ENCODE data around the gene PFN1. TPM values are rescaled to one million over a fixed set of nuclear protein-coding genes. Genes with fewer than 3 reads are reported as not detected.
A peak's percentile ranks its signal among the peaks of the same experiment; 100 is the strongest.

PFN1 gene
- total RNA-seq, 3 donors from 2014 or later (not counting 1 experiment from before 2014, with no cell fraction given): 1,278 to 1,379 (median 1,308) TPM

DNA sequence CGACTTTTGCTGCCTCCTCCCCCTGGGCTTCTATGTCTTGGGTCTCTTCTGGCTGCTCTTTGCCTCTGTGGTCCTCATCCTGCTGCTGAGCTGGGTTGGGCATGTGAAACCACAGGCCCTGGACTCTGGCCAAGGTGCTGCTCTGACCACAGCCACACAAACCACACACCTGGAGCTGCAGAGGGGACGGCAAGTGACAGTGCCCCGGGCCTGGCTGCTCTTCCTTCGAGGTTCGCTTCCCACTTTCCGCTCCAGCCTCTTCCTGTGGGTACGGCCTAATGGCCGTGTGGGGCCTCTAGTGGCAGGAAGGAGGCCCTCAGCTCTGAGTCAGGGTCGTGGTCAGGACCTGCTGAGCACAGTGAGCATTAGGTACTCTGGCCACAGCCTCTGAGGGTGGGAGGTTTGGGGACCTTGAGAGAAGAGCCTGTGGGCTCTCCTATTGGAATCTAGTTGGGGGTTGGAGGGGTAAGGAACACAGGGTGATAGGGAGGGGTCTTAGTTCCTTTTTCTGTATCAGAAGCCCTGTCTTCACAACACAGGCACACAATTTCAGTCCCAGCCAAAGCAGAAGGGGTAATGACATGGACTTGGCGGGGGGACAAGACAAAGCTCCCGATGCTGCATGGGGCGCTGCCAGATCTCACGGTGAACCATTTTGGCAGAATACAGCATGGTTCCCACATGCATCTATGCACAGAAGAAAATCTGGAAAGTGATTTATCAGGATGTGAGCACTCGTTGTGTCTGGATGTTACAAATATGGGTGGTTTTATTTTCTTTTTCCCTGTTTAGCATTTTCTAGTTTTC is 14.0 kb downstream of the PFN1 start:
- 19% methylated on average over 13 of the region's 14 CpGs for WGBS (ENCODE audit: insufficient coverage)
- H3K4me3 Mint-ChIP-seq: peak overlapping the region; percentile 80
- H3K36me3 ChIP-seq (ENCODE audit: control insufficient read depth, insufficient read depth, low read length): peaks cover 18% of the 10 kb centered on the region
- ATAC-seq (peak in 2 of 3 donors; percentile 48 to 60), DNase-seq (peak in 1 of 2 donors; percentile 48)
- no peak overlapping the region for H3K4me3 ChIP-seq (ENCODE audit: low read length)
- intact Hi-C loops (cut with micrococcal nuclease): no loop called here
- H3K36me3 Mint-ChIP-seq: no peaks in the 10 kb centered on the region
- peaks cover 0 to 4% of the 10 kb centered on the region in 2 donors for H3K27me3 Mint-ChIP-seq (ENCODE audit: low read depth in 2 of 2)
- TF ChIP-seq, protein P1, sequence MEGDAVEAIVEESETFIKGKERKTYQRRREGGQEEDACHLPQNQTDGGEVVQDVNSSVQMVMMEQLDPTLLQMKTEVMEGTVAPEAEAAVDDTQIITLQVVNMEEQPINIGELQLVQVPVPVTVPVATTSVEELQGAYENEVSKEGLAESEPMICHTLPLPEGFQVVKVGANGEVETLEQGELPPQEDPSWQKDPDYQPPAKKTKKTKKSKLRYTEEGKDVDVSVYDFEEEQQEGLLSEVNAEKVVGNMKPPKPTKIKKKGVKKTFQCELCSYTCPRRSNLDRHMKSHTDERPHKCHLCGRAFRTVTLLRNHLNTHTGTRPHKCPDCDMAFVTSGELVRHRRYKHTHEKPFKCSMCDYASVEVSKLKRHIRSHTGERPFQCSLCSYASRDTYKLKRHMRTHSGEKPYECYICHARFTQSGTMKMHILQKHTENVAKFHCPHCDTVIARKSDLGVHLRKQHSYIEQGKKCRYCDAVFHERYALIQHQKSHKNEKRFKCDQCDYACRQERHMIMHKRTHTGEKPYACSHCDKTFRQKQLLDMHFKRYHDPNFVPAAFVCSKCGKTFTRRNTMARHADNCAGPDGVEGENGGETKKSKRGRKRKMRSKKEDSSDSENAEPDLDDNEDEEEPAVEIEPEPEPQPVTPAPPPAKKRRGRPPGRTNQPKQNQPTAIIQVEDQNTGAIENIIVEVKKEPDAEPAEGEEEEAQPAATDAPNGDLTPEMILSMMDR (IDR thresholded peaks at IDR 0.05): no peak
- peaks cover 36% of the 10 kb centered on the region for H3K4me1 ChIP-seq (ENCODE audit: control insufficient read depth, insufficient read depth, low read length)
- no peaks in the 10 kb centered on the region for H3K9me3 Mint-ChIP-seq
- peaks cover 34 to 57% of the 10 kb centered on the region in 2 donors for H3K4me1 Mint-ChIP-seq
- peak overlapping the region; percentile 55 to 81 for H3K27ac Mint-ChIP-seq
- H3K27ac ChIP-seq (ENCODE audit: low read length): no peak overlapping the region
- no peaks in the 10 kb centered on the region for H3K27me3 ChIP-seq (ENCODE audit: control insufficient read depth, insufficient read depth, low read length)
- no peaks in the 10 kb centered on the region for H3K9me3 ChIP-seq (ENCODE audit: control insufficient read depth, insufficient read depth, low read length)

DNA sequence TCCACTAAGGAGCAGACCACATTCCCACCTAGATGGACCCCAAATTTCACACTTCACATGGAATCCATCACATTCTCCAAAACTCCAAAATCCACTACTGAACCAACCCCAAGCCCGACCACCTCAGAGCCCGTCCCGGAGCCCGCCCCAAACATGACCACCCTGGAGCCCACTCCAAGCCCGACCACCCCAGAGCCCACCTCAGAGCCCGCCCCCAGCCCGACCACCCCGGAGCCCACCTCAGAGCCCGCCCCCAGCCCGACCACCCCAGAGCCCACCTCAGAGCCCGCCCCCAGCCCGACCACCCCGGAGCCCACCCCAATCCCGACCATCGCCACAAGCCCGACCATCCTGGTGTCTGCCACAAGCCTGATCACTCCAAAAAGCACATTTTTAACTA is 14.7 kb downstream of the PFN1 start:
- DNase-seq: no peak
- TF ChIP-seq, protein P1 (IDR thresholded peaks at IDR 0.05): no peak

DNA sequence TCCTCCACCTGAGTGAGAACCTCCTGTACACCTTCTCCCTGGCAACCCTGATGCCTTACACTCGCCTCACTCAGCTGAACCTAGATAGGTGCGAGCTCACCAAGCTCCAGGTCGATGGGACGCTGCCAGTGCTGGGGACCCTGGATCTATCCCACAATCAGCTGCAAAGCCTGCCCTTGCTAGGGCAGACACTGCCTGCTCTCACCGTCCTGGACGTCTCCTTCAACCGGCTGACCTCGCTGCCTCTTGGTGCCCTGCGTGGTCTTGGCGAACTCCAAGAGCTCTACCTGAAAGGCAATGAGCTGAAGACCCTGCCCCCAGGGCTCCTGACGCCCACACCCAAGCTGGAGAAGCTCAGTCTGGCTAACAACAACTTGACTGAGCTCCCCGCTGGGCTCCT is 15.6 kb downstream of the PFN1 start:
- Mint-ChIP-seq H3K36me3 (no peaks in the 10 kb centered on the region), H3K27ac (no peak overlapping the region), H3K4me1 (peaks cover 28 to 42% of the 10 kb centered on the region in 2 donors), H3K4me3 (no peak overlapping the region), H3K27me3 (ENCODE audit: low read depth in 2 of 2) (peaks cover 0 to 4% of the 10 kb centered on the region in 2 donors), H3K9me3 (no peaks in the 10 kb centered on the region)
- Histone ChIP-seq H3K4me1 (ENCODE audit: control insufficient read depth, insufficient read depth, low read length) (peaks cover 22% of the 10 kb centered on the region), H3K36me3 (ENCODE audit: control insufficient read depth, insufficient read depth, low read length) (peaks cover 9% of the 10 kb centered on the region), H3K4me3 (ENCODE audit: low read length) (no peak overlapping the region), H3K27ac (ENCODE audit: low read length) (no peak overlapping the region), H3K27me3 (ENCODE audit: control insufficient read depth, insufficient read depth, low read length) (no peaks in the 10 kb centered on the region), H3K9me3 (ENCODE audit: control insufficient read depth, insufficient read depth, low read length) (no peaks in the 10 kb centered on the region)
- TF ChIP-seq, protein P1 (IDR thresholded peaks at IDR 0.05): no peak
- ATAC-seq (no peak), DNase-seq (no peak)
- 94% methylated on average over 12 of the region's 12 CpGs for WGBS (ENCODE audit: insufficient coverage)
- intact Hi-C loops (cut with micrococcal nuclease): no loop called here

More for the DNA sequence above, 14.7 kb downstream of the PFN1 start:
- H3K4me3 ChIP-seq (ENCODE audit: low read length): no peak overlapping the region
- intact Hi-C loops (cut with micrococcal nuclease): no loop called here
- peaks cover 29% of the 10 kb centered on the region for H3K4me1 ChIP-seq (ENCODE audit: control insufficient read depth, insufficient read depth, low read length)
- peak overlapping the region; percentile 80 for H3K4me3 Mint-ChIP-seq
- peaks cover 33 to 50% of the 10 kb centered on the region in 2 donors for H3K4me1 Mint-ChIP-seq
- no peaks in the 10 kb centered on the region for H3K9me3 ChIP-seq (ENCODE audit: control insufficient read depth, insufficient read depth, low read length)
- H3K27ac Mint-ChIP-seq: peak overlapping the region in 1 of 2 donors; percentile 81
- peaks cover 0 to 4% of the 10 kb centered on the region in 2 donors for H3K27me3 Mint-ChIP-seq (ENCODE audit: low read depth in 2 of 2)
- WGBS (ENCODE audit: insufficient coverage): 40% methylated on average over 15 of the region's 16 CpGs
- ATAC-seq: peak in 1 of 3 donors; percentile 10
- peaks cover 17% of the 10 kb centered on the region for H3K36me3 ChIP-seq (ENCODE audit: control insufficient read depth, insufficient read depth, low read length)
- H3K36me3 Mint-ChIP-seq: no peaks in the 10 kb centered on the region
- no peaks in the 10 kb centered on the region for H3K9me3 Mint-ChIP-seq
- no peaks in the 10 kb centered on the region for H3K27me3 ChIP-seq (ENCODE audit: control insufficient read depth, insufficient read depth, low read length)
- no peak overlapping the region for H3K27ac ChIP-seq (ENCODE audit: low read length)
